Astrocyte (in vitro differentiated cells and primary cell): Measurements from ENCODE around the gene FADS2. TPM values are rescaled to one million over a fixed set of nuclear protein-coding genes. Genes with fewer than 3 reads are reported as not detected.

Source experiments
- DNase-seq: peaks from one replicate; pipeline ENCODE4 v3.0.0-alpha.2; 2010; ENCODE audit warnings: low read depth
- FAIRE-seq: peaks from 2 replicates; lab custom pipeline; 2011; peaks lifted over from hg19 to GRCh38; lab: Jason Lieb, UNC
- H2AFZ ChIP-seq: 2 replicates; pipeline ENCODE4 v1.6.0; 2012; ENCODE audit warnings: low read depth, low read length, inconsistent platforms
- H3K27ac ChIP-seq: 2 replicates; pipeline ENCODE4 v1.5.1; 2011; ENCODE audit warnings: low read depth, low read length, inconsistent platforms
- H3K27me3 ChIP-seq: 2 replicates; pipeline ENCODE4 v1.6.0; 2011; ENCODE audit warnings: low read length, inconsistent platforms; ENCODE audit not compliant: insufficient read depth
- H3K36me3 ChIP-seq: 2 replicates; pipeline ENCODE4 v1.5.1; 2011; ENCODE audit warnings: low read length, inconsistent platforms; ENCODE audit not compliant: insufficient read depth
- H3K4me1 ChIP-seq: 2 replicates; pipeline ENCODE4 v1.5.1; 2011; ENCODE audit warnings: low read length, inconsistent platforms; ENCODE audit not compliant: insufficient read depth
- H3K4me2 ChIP-seq: 2 replicates; pipeline ENCODE4 v1.6.0; 2012; ENCODE audit warnings: low read length, inconsistent platforms
- H3K4me3 ChIP-seq: 2 replicates; pipeline ENCODE4 v1.5.1; 2011; ENCODE audit warnings: low read depth, mild to moderate bottlenecking, low read length, inconsistent platforms; ENCODE audit not compliant: insufficient read depth
- H3K79me2 ChIP-seq: 2 replicates; pipeline ENCODE4 v1.6.0; 2012; ENCODE audit warnings: mild to moderate bottlenecking, low read length, inconsistent platforms; ENCODE audit not compliant: insufficient read depth
- H3K9ac ChIP-seq: 2 replicates; pipeline ENCODE4 v1.6.0; 2012; ENCODE audit warnings: mild to moderate bottlenecking, low read length, inconsistent platforms
- H3K9me3 ChIP-seq: 2 replicates; pipeline ENCODE4 v1.5.1; 2012; ENCODE audit warnings: low read depth, mild to moderate bottlenecking, low read length, inconsistent platforms; ENCODE audit not compliant: insufficient read depth
- H4K20me1 ChIP-seq: 2 replicates; pipeline ENCODE4 v1.6.0; 2012; ENCODE audit warnings: low read length, inconsistent platforms; ENCODE audit not compliant: insufficient read depth
- H3K27ac Mint-ChIP-seq: one replicate; pipeline ENCODE4 v1.8.0; 2021; ENCODE audit warnings: mild to moderate bottlenecking, mixed read lengths; ENCODE audit not compliant: unreplicated experiment
- H3K27me3 Mint-ChIP-seq: one replicate; pipeline ENCODE4 v1.8.0; 2021; ENCODE audit warnings: low read depth, mixed read lengths; ENCODE audit not compliant: unreplicated experiment
- H3K36me3 Mint-ChIP-seq: one replicate; pipeline ENCODE4 v1.8.0; 2021; ENCODE audit warnings: low read depth, mixed read lengths; ENCODE audit not compliant: unreplicated experiment
- H3K4me1 Mint-ChIP-seq: one replicate; pipeline ENCODE4 v1.8.0; 2021; ENCODE audit warnings: low read depth, mixed read lengths; ENCODE audit not compliant: unreplicated experiment
- H3K4me3 Mint-ChIP-seq: one replicate; pipeline ENCODE4 v1.8.0; 2021; ENCODE audit warnings: mild to moderate bottlenecking, moderate library complexity, mixed read lengths; ENCODE audit not compliant: unreplicated experiment
- H3K9me3 Mint-ChIP-seq: one replicate; pipeline ENCODE4 v1.8.0; 2021; ENCODE audit warnings: mild to moderate bottlenecking, mixed read lengths; ENCODE audit not compliant: unreplicated experiment
- CTCF ChIP-seq: IDR thresholded peaks from 2 replicates; pipeline ENCODE4 v1.5.1; 2011; ENCODE audit warnings: low read depth, mild to moderate bottlenecking, inconsistent platforms, low read length, moderate library complexity; ENCODE audit not compliant: insufficient read depth
- EZH2 ChIP-seq: IDR thresholded peaks from 2 replicates; pipeline ENCODE4 v1.6.1; 2012; ENCODE audit warnings: mild to moderate bottlenecking, low read length, inconsistent platforms; ENCODE audit not compliant: insufficient read depth
- total RNA-seq: library from RNA; stranded (reverse); gene quantifications from 2 replicates; pipeline ENCODE4 v1.2.1, GENCODE V29; 2021

FADS2 gene
- total RNA-seq, 1 donor from 2014 or later, result 287 TPM

DNA sequence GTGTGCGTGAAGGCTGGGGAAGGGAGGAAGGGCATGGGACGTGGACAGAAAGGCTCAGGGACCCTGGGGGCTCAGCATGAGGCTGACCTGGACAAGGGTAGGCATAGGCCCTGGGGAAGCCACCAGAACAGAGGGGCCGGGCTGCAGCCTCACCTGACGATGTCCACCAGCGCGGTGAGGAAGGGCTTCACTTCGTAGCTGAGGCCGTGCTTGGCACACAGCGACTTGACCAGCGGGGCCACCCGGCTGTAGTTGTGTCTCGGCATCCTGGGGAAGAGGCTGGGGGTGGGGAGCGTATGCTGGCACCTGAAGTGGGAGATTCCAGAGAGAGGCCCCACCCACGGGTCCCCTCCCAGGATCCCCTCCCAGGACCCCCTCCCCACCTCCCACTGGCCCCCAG lies 47.6 kb downstream of the FADS2 start:
- no peak overlapping the region for H3K4me2 ChIP-seq
- H3K4me1 ChIP-seq, result peaks cover 8% of the 10 kb centered on the region
- H3K79me2 ChIP-seq, result no peaks in the 10 kb centered on the region
- H3K27me3 ChIP-seq, result no peaks in the 10 kb centered on the region
- H3K27ac ChIP-seq, result no peak overlapping the region
- Mint-ChIP-seq H3K36me3 (peaks cover 26% of the 10 kb centered on the region), H3K4me1 (peaks cover 6% of the 10 kb centered on the region), H3K27me3 (peaks cover 6% of the 10 kb centered on the region), H3K9me3 (peaks cover 3% of the 10 kb centered on the region), H3K4me3 (no peak overlapping the region), H3K27ac (no peak overlapping the region)
- H3K36me3 ChIP-seq, result no peaks in the 10 kb centered on the region
- FAIRE-seq (no peak), DNase-seq (no peak)
- TF ChIP-seq EZH2 (no peak), CTCF (no peak)
- H3K9ac ChIP-seq, result no peak overlapping the region
- H3K9me3 ChIP-seq, result no peaks in the 10 kb centered on the region
- H4K20me1 ChIP-seq, result no peaks in the 10 kb centered on the region
- no peak overlapping the region for H2AFZ ChIP-seq
- no peak overlapping the region for H3K4me3 ChIP-seq

GRCh38 chr11:61879152-61879551 lies 51.1 kb downstream of the FADS2 start:
- FAIRE-seq, result no peak
- no peaks in the 10 kb centered on the region for H3K9me3 ChIP-seq
- no peak for TF ChIP-seq CTCF
- TF ChIP-seq EZH2, result no peak
- no peak overlapping the region for H2AFZ ChIP-seq
- H3K36me3 ChIP-seq, result no peaks in the 10 kb centered on the region
- Mint-ChIP-seq H3K27me3 (peaks cover 5% of the 10 kb centered on the region), H3K27ac (no peak overlapping the region), H3K9me3 (peaks cover under 1% of the 10 kb centered on the region), H3K4me3 (no peak overlapping the region), H3K4me1 (peaks cover 7% of the 10 kb centered on the region), H3K36me3 (peaks cover 23% of the 10 kb centered on the region)
- H3K27ac ChIP-seq, result no peak overlapping the region
- H3K27me3 ChIP-seq, result no peaks in the 10 kb centered on the region
- no peak for DNase-seq
- H3K4me2 ChIP-seq, result no peak overlapping the region
- no peak overlapping the region for H3K4me3 ChIP-seq
- peaks cover 11% of the 10 kb centered on the region for H3K79me2 ChIP-seq
- H3K4me1 ChIP-seq, result no peaks in the 10 kb centered on the region
- no peak overlapping the region for H3K9ac ChIP-seq
- H4K20me1 ChIP-seq, result peaks cover 16% of the 10 kb centered on the region

DNA sequence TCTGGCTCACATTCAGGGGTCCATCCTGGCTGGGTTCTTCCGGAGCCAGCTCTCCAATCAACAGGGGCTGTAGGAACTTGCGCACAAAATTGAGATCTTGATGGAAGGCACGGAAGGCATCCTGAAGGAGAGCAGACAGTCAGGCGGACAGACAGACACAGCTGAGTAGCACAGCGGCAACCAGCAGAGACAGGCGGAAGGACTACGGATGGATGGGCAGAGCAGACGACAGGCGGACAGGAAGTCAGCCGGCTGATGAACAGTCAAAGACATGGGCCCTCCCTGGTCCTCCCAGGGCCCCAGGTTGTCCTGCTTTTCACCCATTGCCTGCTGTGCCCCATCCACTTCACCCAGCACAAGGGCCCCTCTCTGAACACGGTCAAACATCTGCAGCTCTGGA lies 51.9 kb downstream of the FADS2 start:
- Mint-ChIP-seq H3K4me3 (no peak overlapping the region), H3K9me3 (no peaks in the 10 kb centered on the region), H3K27ac (no peak overlapping the region), H3K36me3 (peaks cover 23% of the 10 kb centered on the region), H3K27me3 (peaks cover 5% of the 10 kb centered on the region), H3K4me1 (peaks cover 7% of the 10 kb centered on the region)
- no peak for TF ChIP-seq EZH2
- TF ChIP-seq CTCF, result no peak
- Histone ChIP-seq H3K9me3 (no peaks in the 10 kb centered on the region), H3K27me3 (no peaks in the 10 kb centered on the region), H4K20me1 (peaks cover 25% of the 10 kb centered on the region), H3K4me3 (no peak overlapping the region), H2AFZ (no peak overlapping the region), H3K4me1 (no peaks in the 10 kb centered on the region), H3K27ac (no peak overlapping the region), H3K9ac (no peak overlapping the region), H3K79me2 (peaks cover 14% of the 10 kb centered on the region), H3K36me3 (no peaks in the 10 kb centered on the region), H3K4me2 (no peak overlapping the region)
- FAIRE-seq (no peak), DNase-seq (no peak)
